ENCODE results near the gene TRMT2A. TPM values are rescaled to one million over a fixed set of nuclear protein-coding genes. Genes with fewer than 3 reads are reported as not detected.

TRMT2A gene
- total RNA-seq, 1 donor from 2014 or later, result 21.3 TPM

DNA sequence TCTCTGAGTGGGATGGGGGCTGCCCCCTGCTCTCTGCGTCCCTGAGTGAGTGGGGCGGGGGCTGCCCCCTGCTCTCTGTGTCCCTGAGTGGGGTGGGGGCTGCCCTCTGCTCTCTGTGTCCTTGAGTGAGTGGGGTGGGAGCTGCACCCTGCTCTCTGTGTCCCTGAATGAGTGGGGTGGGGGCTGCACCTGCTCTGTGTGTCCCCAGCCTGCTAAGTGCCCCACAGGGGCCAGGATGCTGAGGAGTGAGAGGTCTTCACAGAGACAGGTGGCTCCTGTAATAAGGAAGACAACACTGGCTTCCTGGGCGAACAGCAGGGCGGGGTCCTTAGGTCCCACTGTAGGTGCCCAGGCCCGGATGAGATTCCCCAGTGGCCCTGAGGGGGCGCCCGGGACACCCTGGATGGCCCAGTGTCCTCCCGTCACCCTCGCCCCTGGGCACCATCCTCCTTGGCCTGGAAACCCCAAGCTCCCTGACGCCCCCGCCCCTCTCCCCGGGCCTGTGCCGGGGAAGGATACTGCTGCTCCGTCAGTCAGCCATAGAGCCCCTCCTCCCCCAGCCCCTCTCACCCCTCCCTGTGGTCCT, 37.7 kb upstream of the TRMT2A start:
- no peak for DNase-seq (ENCODE audit: low read depth)
- TF ChIP-seq, protein P1, sequence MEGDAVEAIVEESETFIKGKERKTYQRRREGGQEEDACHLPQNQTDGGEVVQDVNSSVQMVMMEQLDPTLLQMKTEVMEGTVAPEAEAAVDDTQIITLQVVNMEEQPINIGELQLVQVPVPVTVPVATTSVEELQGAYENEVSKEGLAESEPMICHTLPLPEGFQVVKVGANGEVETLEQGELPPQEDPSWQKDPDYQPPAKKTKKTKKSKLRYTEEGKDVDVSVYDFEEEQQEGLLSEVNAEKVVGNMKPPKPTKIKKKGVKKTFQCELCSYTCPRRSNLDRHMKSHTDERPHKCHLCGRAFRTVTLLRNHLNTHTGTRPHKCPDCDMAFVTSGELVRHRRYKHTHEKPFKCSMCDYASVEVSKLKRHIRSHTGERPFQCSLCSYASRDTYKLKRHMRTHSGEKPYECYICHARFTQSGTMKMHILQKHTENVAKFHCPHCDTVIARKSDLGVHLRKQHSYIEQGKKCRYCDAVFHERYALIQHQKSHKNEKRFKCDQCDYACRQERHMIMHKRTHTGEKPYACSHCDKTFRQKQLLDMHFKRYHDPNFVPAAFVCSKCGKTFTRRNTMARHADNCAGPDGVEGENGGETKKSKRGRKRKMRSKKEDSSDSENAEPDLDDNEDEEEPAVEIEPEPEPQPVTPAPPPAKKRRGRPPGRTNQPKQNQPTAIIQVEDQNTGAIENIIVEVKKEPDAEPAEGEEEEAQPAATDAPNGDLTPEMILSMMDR (conservative IDR thresholded peaks at IDR 0.05; ENCODE audit: low read depth, low read length), result no peak
- H3K4me3 ChIP-seq (ENCODE audit: low read depth, low read length), result no peak overlapping the region

DNA sequence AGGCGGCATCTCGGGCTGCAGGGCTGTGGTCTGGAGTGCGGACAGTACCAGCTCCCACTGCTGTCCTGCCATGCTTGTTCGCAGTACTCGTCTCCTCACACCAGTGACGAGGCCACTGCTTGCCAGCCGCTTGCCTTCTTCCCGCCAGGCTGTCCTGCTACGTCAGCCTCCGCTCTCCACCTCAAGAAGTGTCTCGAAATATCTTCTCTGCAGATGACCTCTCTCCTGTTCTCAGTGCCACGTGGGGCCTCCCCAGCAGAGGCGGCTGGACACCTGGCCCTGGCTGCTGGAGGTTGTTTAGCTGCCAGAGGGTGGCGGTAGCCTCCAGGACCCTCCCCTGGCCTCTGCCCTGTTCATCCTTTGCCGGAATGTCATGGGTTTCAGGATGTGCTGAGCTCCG, 36.9 kb upstream of the TRMT2A start:
- TF ChIP-seq, protein P1 (conservative IDR thresholded peaks at IDR 0.05; ENCODE audit: low read depth, low read length), result no peak
- no peak overlapping the region for H3K4me3 ChIP-seq (ENCODE audit: low read depth, low read length)
- no peak for DNase-seq (ENCODE audit: low read depth)

DNA sequence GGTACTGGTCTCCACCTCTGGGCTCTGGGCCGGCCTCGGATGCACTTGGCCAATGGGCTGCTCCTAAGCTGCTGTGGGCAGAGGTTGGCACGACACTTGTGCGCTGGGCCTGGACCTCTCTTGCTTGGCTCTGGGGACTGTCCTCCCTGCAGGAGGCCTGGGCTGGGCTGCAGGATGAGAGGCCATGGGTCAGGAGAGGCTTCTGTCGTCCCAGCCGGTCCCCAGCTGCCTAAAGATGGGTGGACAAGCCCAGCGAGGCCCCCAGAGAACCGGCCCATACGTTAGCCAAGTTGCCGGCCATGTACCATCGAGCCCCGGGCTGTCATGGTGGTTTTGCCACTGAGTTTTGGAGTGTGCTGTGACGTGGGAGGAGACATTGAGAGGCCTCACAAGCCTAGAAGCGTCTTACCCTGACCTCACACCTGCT, 35.5 kb upstream of the TRMT2A start:
- no peak overlapping the region for H3K4me3 ChIP-seq (ENCODE audit: low read depth, low read length)
- TF ChIP-seq, protein P1 (conservative IDR thresholded peaks at IDR 0.05; ENCODE audit: low read depth, low read length), result no peak
- no peak for DNase-seq (ENCODE audit: low read depth)

DNA sequence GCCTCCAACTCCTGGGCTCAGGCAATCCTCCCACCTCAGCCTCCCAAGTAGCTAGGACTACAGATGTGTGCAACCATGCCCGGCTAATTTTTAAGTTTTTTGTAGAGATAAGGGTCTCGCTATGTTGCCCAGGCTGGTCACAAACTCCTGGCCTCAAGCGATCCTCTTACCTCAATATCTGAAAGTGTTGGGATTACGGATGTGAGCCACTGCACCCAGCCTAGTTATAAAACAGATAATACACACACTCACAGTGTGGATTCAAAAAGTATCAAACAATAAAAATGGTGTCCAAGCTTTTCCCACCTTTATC, 34.2 kb upstream of the TRMT2A start:
- H3K4me3 ChIP-seq (ENCODE audit: low read depth, low read length), result no peak overlapping the region
- TF ChIP-seq, protein P1 (conservative IDR thresholded peaks at IDR 0.05; ENCODE audit: low read depth, low read length), result no peak
- no peak for DNase-seq (ENCODE audit: low read depth)

DNA sequence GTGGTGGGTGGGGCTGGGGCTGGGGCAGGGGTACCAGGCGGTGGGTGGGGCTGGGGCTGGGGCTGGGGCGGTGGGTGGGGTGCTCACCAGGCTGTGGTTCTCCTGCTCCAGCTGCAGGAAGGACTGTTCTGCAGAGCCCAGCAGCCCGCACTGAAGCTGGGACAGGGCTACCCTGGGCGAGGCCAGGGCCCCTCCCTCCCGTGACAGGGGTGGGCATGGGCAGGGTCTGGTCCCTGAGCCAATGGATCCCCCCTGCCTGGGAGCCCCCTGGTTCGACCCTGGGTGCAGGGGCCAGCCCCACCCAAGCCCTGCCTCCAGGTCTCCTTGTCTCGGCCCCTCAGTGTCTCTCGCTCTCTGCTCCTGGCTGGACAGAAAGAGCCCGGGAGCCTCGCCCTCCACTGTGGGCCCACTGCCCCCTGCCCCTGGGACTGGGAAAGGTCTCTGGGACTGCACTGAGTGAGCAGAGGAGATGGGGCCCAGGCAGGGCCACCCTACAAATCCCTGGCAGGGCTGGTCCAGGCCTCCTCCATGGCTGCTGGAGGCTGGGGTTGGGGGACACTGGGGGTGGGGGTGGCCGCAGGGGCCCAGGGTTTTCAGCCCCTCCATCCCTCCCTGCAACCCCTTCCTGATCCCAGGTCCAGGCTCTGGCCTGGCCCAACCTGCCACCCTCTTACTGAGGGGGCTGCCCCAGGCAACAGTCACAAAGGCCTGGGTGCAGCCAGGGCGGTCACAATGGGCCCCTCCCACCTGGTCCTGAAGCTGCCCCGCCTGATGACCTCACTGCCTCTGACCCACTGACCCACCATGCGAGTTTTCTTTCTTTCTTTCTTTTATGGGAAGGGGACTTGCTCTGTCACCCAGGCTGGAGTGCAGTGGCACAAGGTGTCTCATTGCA, 33.6 kb upstream of the TRMT2A start, which contains the start of gene CCDC188:
Gene CCDC188, minus strand, starts transcription at position 675 of the 895 bp plus-strand sequence. Its CDS starts 69 bp downstream, at position 606.
- DNase-seq (ENCODE audit: low read depth), result no peak
- H3K4me3 ChIP-seq (ENCODE audit: low read depth, low read length), result no peak within 1 kb of the TSS
- TF ChIP-seq, protein P1 (conservative IDR thresholded peaks at IDR 0.05; ENCODE audit: low read depth, low read length), result no peak

DNA sequence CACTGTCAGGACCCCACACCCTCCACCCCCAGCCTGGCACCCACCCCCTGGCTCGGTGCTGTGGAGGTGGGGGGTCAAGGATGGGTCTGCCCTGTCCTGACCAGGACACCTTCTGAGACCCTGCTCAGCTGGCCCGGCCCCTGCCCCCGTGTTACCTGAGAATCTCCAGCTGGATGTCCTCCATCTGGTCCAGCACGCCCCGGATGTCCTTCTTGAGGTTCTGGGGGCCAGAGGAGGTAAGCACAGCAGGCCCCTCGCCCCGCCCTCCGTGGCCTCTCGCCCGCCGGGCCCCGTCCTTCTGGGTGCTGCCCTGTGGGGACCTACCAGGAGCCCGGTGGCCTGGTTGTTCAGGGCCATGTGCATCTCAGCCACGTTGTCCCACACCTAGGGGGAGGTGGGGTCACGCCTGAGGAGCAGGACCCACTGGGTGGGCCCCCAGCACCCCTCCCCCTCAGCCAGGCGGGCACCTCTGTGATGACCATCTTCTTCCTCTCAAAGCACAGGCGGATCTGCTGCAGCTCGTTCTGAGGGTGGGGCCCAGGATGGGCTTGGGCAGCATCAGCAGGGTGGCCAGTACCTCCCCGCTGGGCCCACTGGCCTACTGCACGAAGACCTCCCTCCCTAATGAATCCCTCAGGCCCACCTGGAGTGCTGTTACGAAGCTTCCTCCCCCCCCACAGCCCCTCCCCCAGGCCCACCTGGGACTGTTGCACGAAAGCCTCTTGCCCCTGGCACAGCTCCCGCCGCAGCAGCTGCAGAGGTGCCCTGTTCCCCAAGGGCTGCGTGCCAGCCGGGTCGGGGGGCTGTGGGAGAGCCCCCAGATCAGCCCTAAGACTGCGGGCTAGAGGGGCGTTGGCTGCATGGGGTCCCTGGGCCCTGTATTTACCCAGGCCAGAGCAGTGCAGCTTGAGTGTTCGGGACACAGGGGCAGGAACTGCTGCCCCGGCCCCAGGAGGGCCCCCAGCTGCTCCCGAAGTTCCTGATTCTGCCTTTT, 32.5 kb upstream of the TRMT2A start:
- no peak overlapping the region for H3K4me3 ChIP-seq (ENCODE audit: low read depth, low read length)
- TF ChIP-seq, protein P1 (conservative IDR thresholded peaks at IDR 0.05; ENCODE audit: low read depth, low read length), result no peak
- DNase-seq (ENCODE audit: low read depth), result no peak

Measured in epithelial cell of proximal tubule (primary cell).